GM23338 (cell line): Measurements from ENCODE around the gene PDHA2. TPM values are rescaled to one million over a fixed set of nuclear protein-coding genes. Genes with fewer than 3 reads are reported as not detected.

Experiments
- ATAC-seq: fragments of 200-7000 bp; cut with Tn5 transposase; 3 replicates; pipeline ENCODE4 v1.9.1; 2020
- DNase-seq: peaks from one replicate; pipeline ENCODE4 v3.0.0-alpha.2; 2015; ENCODE audit warnings: low spot score
- H2AFZ ChIP-seq: fragments of 200-600 bp; sonication (generic); 2 replicates; pipeline ENCODE4 v1.8.0; 2016; ENCODE audit warnings: antibody characterized with exemption, mild to moderate bottlenecking, moderate library complexity
- H3F3A ChIP-seq: fragments of 200-600 bp; sonication (generic); replicated peaks from 2 replicates; pipeline ENCODE4 v1.8.0; 2017; ENCODE audit warnings: antibody characterized with exemption, mixed run types, low read depth
- H3K27ac ChIP-seq: fragments of 200-600 bp; sonication (generic); 2 replicates; pipeline ENCODE4 v1.6.1; 2016; ENCODE audit warnings: low read depth
- H3K27me3 ChIP-seq: fragments of 200-600 bp; sonication (generic); 2 replicates; pipeline ENCODE4 v1.8.0; 2016; ENCODE audit warnings: mild to moderate bottlenecking, mixed run types, moderate library complexity; ENCODE audit not compliant: insufficient read depth
- H3K36me3 ChIP-seq: fragments of 200-600 bp; sonication (generic); 2 replicates; pipeline ENCODE4 v1.8.0; 2016; ENCODE audit warnings: mild to moderate bottlenecking; ENCODE audit not compliant: insufficient read depth
- H3K4me1 ChIP-seq: fragments of 200-600 bp; sonication (generic); 2 replicates; pipeline ENCODE4 v1.8.0; 2016; ENCODE audit warnings: mild to moderate bottlenecking, moderate library complexity; ENCODE audit not compliant: insufficient read depth
- H3K4me2 ChIP-seq: fragments of 200-600 bp; sonication (generic); 2 replicates; pipeline ENCODE4 v1.7.1; 2017; ENCODE audit warnings: mixed run types
- H3K4me3 ChIP-seq: fragments of 200-600 bp; sonication (generic); 2 replicates; pipeline ENCODE4 v1.6.1; 2016; ENCODE audit warnings: mixed run types
- H3K79me2 ChIP-seq: fragments of 200-600 bp; sonication (generic); replicated peaks from 2 replicates; pipeline ENCODE4 v1.8.0; 2017; ENCODE audit warnings: mild to moderate bottlenecking; ENCODE audit not compliant: insufficient read depth
- H3K9me2 ChIP-seq: fragments of 200-600 bp; sonication (generic); 2 replicates; pipeline ENCODE4 v1.8.0; 2017; ENCODE audit not compliant: insufficient read depth
- H4K20me1 ChIP-seq: fragments of 200-600 bp; sonication (generic); replicated peaks from 2 replicates; pipeline ENCODE4 v1.8.0; 2017; ENCODE audit warnings: mild to moderate bottlenecking; ENCODE audit not compliant: insufficient read depth
- H3K27ac Mint-ChIP-seq: 2 replicates; pipeline ENCODE4 v1.8.0; 2020; ENCODE audit warnings: inconsistent platforms, mild to moderate bottlenecking, moderate library complexity, mixed read lengths
- H3K27me3 Mint-ChIP-seq: 3 replicates; pipeline ENCODE4 v1.8.0; 2022; ENCODE audit warnings: low read depth, mild to moderate bottlenecking, moderate library complexity, mixed read lengths, inconsistent platforms; ENCODE audit not compliant: insufficient read depth, poor library complexity
- H3K36me3 Mint-ChIP-seq: 3 replicates; pipeline ENCODE4 v1.8.0; 2021; ENCODE audit warnings: low read depth, mild to moderate bottlenecking, inconsistent platforms, moderate library complexity, mixed read lengths
- H3K4me1 Mint-ChIP-seq: 3 replicates; pipeline ENCODE4 v1.8.0; 2020; ENCODE audit warnings: mild to moderate bottlenecking, inconsistent platforms, mixed read lengths
- H3K4me3 Mint-ChIP-seq: 3 replicates; pipeline ENCODE4 v1.8.0; 2021; ENCODE audit warnings: moderate library complexity, mild to moderate bottlenecking, inconsistent platforms, mixed read lengths
- H3K9me3 Mint-ChIP-seq: 3 replicates; pipeline ENCODE4 v1.8.0; 2020; ENCODE audit warnings: moderate library complexity, mild to moderate bottlenecking, inconsistent platforms, mixed read lengths
- CREB1 ChIP-seq: fragments of 250-450 bp; sonication (Bioruptor Pico); IDR thresholded peaks from 2 replicates; pipeline ENCODE4 v1.5.0; 2020; ENCODE audit warnings: low read depth, mild to moderate bottlenecking, moderate library complexity
- EZH2 ChIP-seq: fragments of 200-600 bp; sonication (generic); IDR thresholded peaks from one replicate; pipeline ENCODE4 v1.8.0; 2017; ENCODE audit warnings: antibody characterized with exemption, mild to moderate bottlenecking, low read depth; ENCODE audit not compliant: unreplicated experiment
- NANOG ChIP-seq: IDR thresholded peaks from 2 replicates; pipeline ENCODE4 v1.6.1; 2016; ENCODE audit warnings: antibody characterized with exemption, borderline replicate concordance
- POLR2AphosphoS5 ChIP-seq: IDR thresholded peaks from 2 replicates; pipeline ENCODE4 v1.6.1; 2016; ENCODE audit warnings: antibody characterized with exemption, low read depth
- polyA plus RNA-seq: library from polyadenylated mRNA; unstranded; fragments of >200 nt; fragmentation: Nextera tagmentation; extraction: Ambion mirVana; gene quantifications from 2 replicates; pipeline ENCODE4 v1.2.1, GENCODE V29; 2016
- total RNA-seq: library from RNA; depleted of rRNA; stranded (reverse); fragments of >200 nt; shearing (Covaris generic); gene quantifications from 2 replicates; pipeline ENCODE4 v1.2.3, GENCODE V29; 2014
- TF ChIP-seq, protein P1 (sequence below): IDR thresholded peaks from one replicate; pipeline ENCODE4 v1.6.1; 2018; ENCODE audit warnings: antibody characterized with exemption; ENCODE audit not compliant: unreplicated experiment
- TF ChIP-seq, protein P2 (sequence below): fragments of 250-450 bp; sonication (Bioruptor Pico); IDR thresholded peaks from 2 replicates; pipeline ENCODE4 v1.5.0; 2020; ENCODE audit warnings: mild to moderate bottlenecking, moderate library complexity
- TF ChIP-seq, protein P3 (sequence below), 2 experiments: fragments of 200-600 bp in 1 of 2; sonication (generic) in 1 of 2; conservative IDR thresholded peaks; 2 replicates each; pipeline versions ENCODE4 v1.5.1 to v1.6.1; 2016 to 2017; ENCODE audit warnings: antibody characterized with exemption in 2 of 2, low read depth in 2 of 2, mild to moderate bottlenecking in 2 of 2, moderate library complexity in 1 of 2

Gene PDHA2
- total and polyA plus RNA-seq, 2 experiments from 2014 or later: not detected

DNA sequence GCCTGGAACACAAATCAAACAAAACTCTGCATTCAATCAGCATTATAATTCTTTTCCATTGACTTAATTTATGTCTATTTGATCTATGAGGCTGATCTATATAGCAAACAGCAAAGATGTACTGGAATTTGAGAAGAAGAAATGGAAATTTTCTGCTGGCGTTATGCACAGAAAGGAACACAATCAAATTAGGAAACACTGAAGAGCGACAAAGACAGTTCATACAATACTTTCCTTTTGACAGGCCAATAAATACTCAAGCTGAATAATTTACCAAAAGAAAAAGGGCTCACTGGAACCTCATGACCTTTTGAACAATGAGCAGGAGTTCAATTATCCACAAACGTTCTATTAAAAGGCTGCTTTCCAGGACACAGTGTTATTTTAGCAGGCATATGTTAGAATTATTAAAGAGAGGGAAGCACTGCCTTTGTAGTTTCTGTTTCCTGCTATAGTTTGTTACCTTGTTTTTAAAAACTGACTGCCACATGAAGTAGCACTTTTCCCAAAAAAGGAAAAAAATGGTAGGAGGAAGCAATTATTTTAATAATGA, 8.1 kb downstream of the PDHA2 start:
- H3K36me3 ChIP-seq: no peaks in the 10 kb centered on the region
- H4K20me1 ChIP-seq: no peaks in the 10 kb centered on the region
- Mint-ChIP-seq H3K27me3 (no peaks in the 10 kb centered on the region), H3K36me3 (0 out of 3 replicates have a peak, but pooled peaks cover 3% of the 10 kb centered on the region), H3K9me3 (no peaks in the 10 kb centered on the region), H3K4me3 (no peak overlapping the region), H3K27ac (no peak overlapping the region), H3K4me1 (no peaks in the 10 kb centered on the region)
- H3F3A ChIP-seq: no peaks in the 10 kb centered on the region
- no peak overlapping the region for H3K4me3 ChIP-seq
- no peak for DNase-seq
- H2AFZ ChIP-seq: no peak overlapping the region; the same call in 1 of the 2 replicates
- TF ChIP-seq EZH2 (no peak), POLR2AphosphoS5 (no peak), CREB1 (CRISPR knock-in tag) (no peak), NANOG (no peak)
- TF ChIP-seq, protein P1, sequence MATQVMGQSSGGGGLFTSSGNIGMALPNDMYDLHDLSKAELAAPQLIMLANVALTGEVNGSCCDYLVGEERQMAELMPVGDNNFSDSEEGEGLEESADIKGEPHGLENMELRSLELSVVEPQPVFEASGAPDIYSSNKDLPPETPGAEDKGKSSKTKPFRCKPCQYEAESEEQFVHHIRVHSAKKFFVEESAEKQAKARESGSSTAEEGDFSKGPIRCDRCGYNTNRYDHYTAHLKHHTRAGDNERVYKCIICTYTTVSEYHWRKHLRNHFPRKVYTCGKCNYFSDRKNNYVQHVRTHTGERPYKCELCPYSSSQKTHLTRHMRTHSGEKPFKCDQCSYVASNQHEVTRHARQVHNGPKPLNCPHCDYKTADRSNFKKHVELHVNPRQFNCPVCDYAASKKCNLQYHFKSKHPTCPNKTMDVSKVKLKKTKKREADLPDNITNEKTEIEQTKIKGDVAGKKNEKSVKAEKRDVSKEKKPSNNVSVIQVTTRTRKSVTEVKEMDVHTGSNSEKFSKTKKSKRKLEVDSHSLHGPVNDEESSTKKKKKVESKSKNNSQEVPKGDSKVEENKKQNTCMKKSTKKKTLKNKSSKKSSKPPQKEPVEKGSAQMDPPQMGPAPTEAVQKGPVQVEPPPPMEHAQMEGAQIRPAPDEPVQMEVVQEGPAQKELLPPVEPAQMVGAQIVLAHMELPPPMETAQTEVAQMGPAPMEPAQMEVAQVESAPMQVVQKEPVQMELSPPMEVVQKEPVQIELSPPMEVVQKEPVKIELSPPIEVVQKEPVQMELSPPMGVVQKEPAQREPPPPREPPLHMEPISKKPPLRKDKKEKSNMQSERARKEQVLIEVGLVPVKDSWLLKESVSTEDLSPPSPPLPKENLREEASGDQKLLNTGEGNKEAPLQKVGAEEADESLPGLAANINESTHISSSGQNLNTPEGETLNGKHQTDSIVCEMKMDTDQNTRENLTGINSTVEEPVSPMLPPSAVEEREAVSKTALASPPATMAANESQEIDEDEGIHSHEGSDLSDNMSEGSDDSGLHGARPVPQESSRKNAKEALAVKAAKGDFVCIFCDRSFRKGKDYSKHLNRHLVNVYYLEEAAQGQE: no peak
- TF ChIP-seq, protein P2, sequence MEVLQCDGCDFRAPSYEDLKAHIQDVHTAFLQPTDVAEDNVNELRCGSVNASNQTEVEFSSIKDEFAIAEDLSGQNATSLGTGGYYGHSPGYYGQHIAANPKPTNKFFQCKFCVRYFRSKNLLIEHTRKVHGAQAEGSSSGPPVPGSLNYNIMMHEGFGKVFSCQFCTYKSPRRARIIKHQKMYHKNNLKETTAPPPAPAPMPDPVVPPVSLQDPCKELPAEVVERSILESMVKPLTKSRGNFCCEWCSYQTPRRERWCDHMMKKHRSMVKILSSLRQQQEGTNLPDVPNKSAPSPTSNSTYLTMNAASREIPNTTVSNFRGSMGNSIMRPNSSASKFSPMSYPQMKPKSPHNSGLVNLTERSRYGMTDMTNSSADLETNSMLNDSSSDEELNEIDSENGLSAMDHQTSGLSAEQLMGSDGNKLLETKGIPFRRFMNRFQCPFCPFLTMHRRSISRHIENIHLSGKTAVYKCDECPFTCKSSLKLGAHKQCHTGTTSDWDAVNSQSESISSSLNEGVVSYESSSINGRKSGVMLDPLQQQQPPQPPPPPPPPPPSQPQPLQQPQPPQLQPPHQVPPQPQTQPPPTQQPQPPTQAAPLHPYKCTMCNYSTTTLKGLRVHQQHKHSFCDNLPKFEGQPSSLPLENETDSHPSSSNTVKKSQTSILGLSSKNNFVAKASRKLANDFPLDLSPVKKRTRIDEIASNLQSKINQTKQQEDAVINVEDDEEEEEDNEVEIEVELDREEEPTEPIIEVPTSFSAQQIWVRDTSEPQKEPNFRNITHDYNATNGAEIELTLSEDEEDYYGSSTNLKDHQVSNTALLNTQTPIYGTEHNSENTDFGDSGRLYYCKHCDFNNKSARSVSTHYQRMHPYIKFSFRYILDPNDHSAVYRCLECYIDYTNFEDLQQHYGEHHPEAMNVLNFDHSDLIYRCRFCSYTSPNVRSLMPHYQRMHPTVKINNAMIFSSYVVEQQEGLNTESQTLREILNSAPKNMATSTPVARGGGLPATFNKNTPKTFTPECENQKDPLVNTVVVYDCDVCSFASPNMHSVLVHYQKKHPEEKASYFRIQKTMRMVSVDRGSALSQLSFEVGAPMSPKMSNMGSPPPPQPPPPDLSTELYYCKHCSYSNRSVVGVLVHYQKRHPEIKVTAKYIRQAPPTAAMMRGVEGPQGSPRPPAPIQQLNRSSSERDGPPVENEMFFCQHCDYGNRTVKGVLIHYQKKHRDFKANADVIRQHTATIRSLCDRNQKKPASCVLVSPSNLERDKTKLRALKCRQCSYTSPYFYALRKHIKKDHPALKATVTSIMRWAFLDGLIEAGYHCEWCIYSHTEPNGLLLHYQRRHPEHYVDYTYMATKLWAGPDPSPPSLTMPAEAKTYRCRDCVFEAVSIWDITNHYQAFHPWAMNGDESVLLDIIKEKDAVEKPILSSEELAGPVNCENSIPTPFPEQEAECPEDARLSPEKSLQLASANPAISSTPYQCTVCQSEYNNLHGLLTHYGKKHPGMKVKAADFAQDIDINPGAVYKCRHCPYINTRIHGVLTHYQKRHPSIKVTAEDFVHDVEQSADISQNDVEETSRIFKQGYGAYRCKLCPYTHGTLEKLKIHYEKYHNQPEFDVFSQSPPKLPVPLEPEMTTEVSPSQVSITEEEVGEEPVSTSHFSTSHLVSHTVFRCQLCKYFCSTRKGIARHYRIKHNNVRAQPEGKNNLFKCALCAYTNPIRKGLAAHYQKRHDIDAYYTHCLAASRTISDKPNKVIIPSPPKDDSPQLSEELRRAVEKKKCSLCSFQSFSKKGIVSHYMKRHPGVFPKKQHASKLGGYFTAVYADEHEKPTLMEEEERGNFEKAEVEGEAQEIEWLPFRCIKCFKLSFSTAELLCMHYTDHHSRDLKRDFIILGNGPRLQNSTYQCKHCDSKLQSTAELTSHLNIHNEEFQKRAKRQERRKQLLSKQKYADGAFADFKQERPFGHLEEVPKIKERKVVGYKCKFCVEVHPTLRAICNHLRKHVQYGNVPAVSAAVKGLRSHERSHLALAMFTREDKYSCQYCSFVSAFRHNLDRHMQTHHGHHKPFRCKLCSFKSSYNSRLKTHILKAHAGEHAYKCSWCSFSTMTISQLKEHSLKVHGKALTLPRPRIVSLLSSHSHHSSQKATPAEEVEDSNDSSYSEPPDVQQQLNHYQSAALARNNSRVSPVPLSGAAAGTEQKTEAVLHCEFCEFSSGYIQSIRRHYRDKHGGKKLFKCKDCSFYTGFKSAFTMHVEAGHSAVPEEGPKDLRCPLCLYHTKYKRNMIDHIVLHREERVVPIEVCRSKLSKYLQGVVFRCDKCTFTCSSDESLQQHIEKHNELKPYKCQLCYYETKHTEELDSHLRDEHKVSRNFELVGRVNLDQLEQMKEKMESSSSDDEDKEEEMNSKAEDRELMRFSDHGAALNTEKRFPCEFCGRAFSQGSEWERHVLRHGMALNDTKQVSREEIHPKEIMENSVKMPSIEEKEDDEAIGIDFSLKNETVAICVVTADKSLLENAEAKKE (CRISPR knock-in tag): no peak
- TF ChIP-seq, protein P3, sequence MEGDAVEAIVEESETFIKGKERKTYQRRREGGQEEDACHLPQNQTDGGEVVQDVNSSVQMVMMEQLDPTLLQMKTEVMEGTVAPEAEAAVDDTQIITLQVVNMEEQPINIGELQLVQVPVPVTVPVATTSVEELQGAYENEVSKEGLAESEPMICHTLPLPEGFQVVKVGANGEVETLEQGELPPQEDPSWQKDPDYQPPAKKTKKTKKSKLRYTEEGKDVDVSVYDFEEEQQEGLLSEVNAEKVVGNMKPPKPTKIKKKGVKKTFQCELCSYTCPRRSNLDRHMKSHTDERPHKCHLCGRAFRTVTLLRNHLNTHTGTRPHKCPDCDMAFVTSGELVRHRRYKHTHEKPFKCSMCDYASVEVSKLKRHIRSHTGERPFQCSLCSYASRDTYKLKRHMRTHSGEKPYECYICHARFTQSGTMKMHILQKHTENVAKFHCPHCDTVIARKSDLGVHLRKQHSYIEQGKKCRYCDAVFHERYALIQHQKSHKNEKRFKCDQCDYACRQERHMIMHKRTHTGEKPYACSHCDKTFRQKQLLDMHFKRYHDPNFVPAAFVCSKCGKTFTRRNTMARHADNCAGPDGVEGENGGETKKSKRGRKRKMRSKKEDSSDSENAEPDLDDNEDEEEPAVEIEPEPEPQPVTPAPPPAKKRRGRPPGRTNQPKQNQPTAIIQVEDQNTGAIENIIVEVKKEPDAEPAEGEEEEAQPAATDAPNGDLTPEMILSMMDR (conservative IDR thresholded peaks at IDR 0.05; ENCODE audit: low read depth in 2 of 2): no peak
- H3K4me2 ChIP-seq: no peak overlapping the region
- H3K9me2 ChIP-seq: no peaks in the 10 kb centered on the region
- no peak for ATAC-seq
- H3K27ac ChIP-seq: no peak overlapping the region
- no peaks in the 10 kb centered on the region for H3K79me2 ChIP-seq
- H3K27me3 ChIP-seq: no peaks in the 10 kb centered on the region
- no peaks in the 10 kb centered on the region for H3K4me1 ChIP-seq
